22Rv1 (cell line): Measurements from ENCODE around the gene ADGRD1.

ENCODE experiments used
- CTCF ChIP-seq: fragments of 450-650 bp; IDR thresholded peaks from 2 replicates; pipeline ENCODE4 v1.5.1; 2017; ENCODE audit warnings: mild to moderate bottlenecking
- ZFX ChIP-seq: fragments of 450-650 bp; IDR thresholded peaks from 2 replicates; pipeline ENCODE4 v1.6.1; 2017; ENCODE audit warnings: antibody characterized with exemption, borderline replicate concordance

GRCh38 chr12:130973906-130974305 lies 20.2 kb downstream of the ADGRD1 start:
- TF ChIP-seq CTCF (no peak), ZFX (no peak)
